A673 (cell line): Measurements from ENCODE around the gene ARHGEF26. TPM values are rescaled to one million over a fixed set of nuclear protein-coding genes. Genes with fewer than 3 reads are reported as not detected.

ENCODE experiments used
- BruUV-seq: library from RNA; stranded (reverse); fragments of 400-500 nt; replicated peaks from 2 replicates; lab custom pipeline; 2021; lab: Mats Ljungman, UMichigan
- CTCF ChIA-PET: fragments of 300-600 bp; sonication (Branson Sonifier 250); formaldehyde crosslinking; loops from one replicate; lab custom pipeline; 2022; ENCODE audit warnings: antibody characterized with exemption; lab: Charles Lee
- POLR2A ChIA-PET: fragments of 300-600 bp; sonication (Branson Sonifier 250); formaldehyde crosslinking; loops from one replicate; lab custom pipeline; 2022; ENCODE audit warnings: antibody characterized with exemption; ENCODE audit not compliant: low non-redundant PET; lab: Charles Lee
- DNase-seq: peaks from one replicate; pipeline ENCODE4 v3.0.0-alpha.2; 2015; ENCODE audit warnings: low spot score
- H3K27ac ChIP-seq: fragments of 200-600 bp; sonication (generic); 2 replicates; pipeline ENCODE4 v1.5.1; 2016; ENCODE audit warnings: mixed run types, low read depth, mild to moderate bottlenecking, mixed read lengths, antibody characterized with exemption, low read length; ENCODE audit not compliant: poor library complexity, severe bottlenecking
- H3K27me3 ChIP-seq: fragments of 200-600 bp; sonication (generic); replicated peaks from 2 replicates; pipeline ENCODE4 v1.6.1; 2017; ENCODE audit warnings: mixed run types, low read depth, mild to moderate bottlenecking, mixed read lengths, antibody characterized with exemption, low read length; ENCODE audit not compliant: insufficient read depth, poor library complexity
- H3K36me3 ChIP-seq: fragments of 200-600 bp; sonication (generic); 2 replicates; pipeline ENCODE4 v1.6.1; 2016; ENCODE audit warnings: mixed run types, mild to moderate bottlenecking, mixed read lengths, antibody characterized with exemption, low read length; ENCODE audit not compliant: insufficient read depth, poor library complexity, severe bottlenecking
- H3K4me1 ChIP-seq: fragments of 200-600 bp; sonication (generic); 2 replicates; pipeline ENCODE4 v1.6.1; 2017; ENCODE audit warnings: mixed run types, mild to moderate bottlenecking, mixed read lengths, antibody characterized with exemption, low read length; ENCODE audit not compliant: insufficient read depth, poor library complexity, severe bottlenecking
- H3K4me3 ChIP-seq: fragments of 200-600 bp; sonication (generic); 2 replicates; pipeline ENCODE4 v1.5.1; 2016; ENCODE audit warnings: low read depth, mixed run types, mild to moderate bottlenecking, mixed read lengths, low read length; ENCODE audit not compliant: poor library complexity, severe bottlenecking
- H3K9me3 ChIP-seq: fragments of 200-600 bp; sonication (generic); 2 replicates; pipeline ENCODE4 v1.6.1; 2016; ENCODE audit warnings: mixed run types, low read depth, mild to moderate bottlenecking, mixed read lengths, antibody characterized with exemption, low read length; ENCODE audit not compliant: poor library complexity, severe bottlenecking
- CTCF ChIP-seq: fragments of 300-800, 200-600 bp; sonication (generic); conservative IDR thresholded peaks from 2 replicates; pipeline ENCODE4 v1.5.1; 2017; ENCODE audit warnings: low read depth, mild to moderate bottlenecking, antibody characterized with exemption, low read length, moderate library complexity, mixed read lengths
- EZH2 ChIP-seq: fragments of 200-600 bp; sonication (generic); IDR thresholded peaks from 2 replicates; pipeline ENCODE4 v1.6.1; 2017; ENCODE audit warnings: borderline replicate concordance, low read depth, mild to moderate bottlenecking, mixed read lengths, antibody characterized with exemption, low read length; ENCODE audit not compliant: poor library complexity, severe bottlenecking
- intact Hi-C: fragments of 100-400 bp; cut with micrococcal nuclease; formaldehyde crosslinking; loops from one replicate; pipeline ENCODE4 v1.10.0; 2022; ENCODE audit not compliant: unreplicated experiment
- total RNA-seq: library from RNA; stranded (reverse); gene quantifications from 2 replicates; pipeline ENCODE4 v1.2.3, GENCODE V29; 2021

The ARHGEF26 gene
- total RNA-seq, 1 experiment from 2014 or later, result 15.9 TPM

GRCh38 chr3:154144825-154145465 lies 23.8 kb downstream of the ARHGEF26 start:
- H3K27me3 ChIP-seq, result no peaks in the 10 kb centered on the region

GRCh38 chr3:154148541-154148940 lies 27.4 kb downstream of the ARHGEF26 start:
- no peak for DNase-seq
- Histone ChIP-seq H3K36me3 (no peaks in the 10 kb centered on the region), H3K4me3 (no peak overlapping the region), H3K27ac (no peak overlapping the region), H3K9me3 (no peaks in the 10 kb centered on the region), H3K27me3 (no peaks in the 10 kb centered on the region), H3K4me1 (no peaks in the 10 kb centered on the region)
- TF ChIP-seq EZH2, result no peak
- no peak for TF ChIP-seq CTCF
- intact Hi-C loops, result no loop called here
- no TSS peak for BruUV-seq
- ChIA-PET CTCF (no interaction called here), POLR2A (no interaction called here)

More at GRCh38 chr3:154144825-154145465, 23.8 kb downstream of the ARHGEF26 start:
- Histone ChIP-seq H3K4me3 (no peak overlapping the region), H3K9me3 (no peaks in the 10 kb centered on the region), H3K4me1 (no peaks in the 10 kb centered on the region), H3K36me3 (no peaks in the 10 kb centered on the region), H3K27ac (no peak overlapping the region)
- no TSS peak for BruUV-seq
- intact Hi-C loops, result no loop called here
- TF ChIP-seq CTCF (no peak), EZH2 (no peak)
- ChIA-PET POLR2A (no interaction called here), CTCF (no interaction called here)
- DNase-seq, result no peak

- Histone ChIP-seq H3K36me3 (no peaks in the 10 kb centered on the region), H3K27ac (no peak overlapping the region), H3K27me3 (no peaks in the 10 kb centered on the region), H3K4me3 (no peak overlapping the region), H3K9me3 (no peaks in the 10 kb centered on the region), H3K4me1 (no peaks in the 10 kb centered on the region)
- TF ChIP-seq EZH2 (no peak), CTCF (no peak)
- POLR2A ChIA-PET, result no interaction called here
- no peak for DNase-seq
- CTCF ChIA-PET, result no interaction called here
- BruUV-seq, result no TSS peak
- intact Hi-C loops, result no loop called here
Observed at GRCh38 chr3:154149286-154149685, 28.1 kb downstream of the ARHGEF26 start.
